ENCODE results near the gene ABCC10.
"Not testable (repeated sequence)": the region's sequence is repeated elsewhere in the genome, so short reads cannot be mapped to it uniquely, and the experiment has no call there.

Gene ABCC10

DNA sequence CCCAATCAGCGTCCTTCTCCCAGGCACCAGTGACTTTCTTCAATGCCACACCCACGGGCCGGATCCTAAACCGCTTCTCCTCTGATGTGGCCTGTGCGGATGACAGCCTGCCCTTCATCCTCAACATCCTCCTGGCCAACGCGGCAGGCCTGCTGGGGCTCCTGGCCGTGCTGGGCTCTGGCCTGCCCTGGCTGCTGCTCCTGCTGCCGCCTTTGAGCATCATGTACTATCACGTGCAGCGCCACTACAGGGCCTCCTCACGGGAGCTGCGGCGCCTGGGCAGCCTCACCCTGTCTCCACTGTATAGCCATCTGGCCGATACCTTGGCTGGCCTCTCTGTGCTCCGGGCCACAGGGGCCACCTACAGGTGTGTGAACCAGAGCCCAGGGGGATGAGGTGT, 18.2 kb downstream of the ABCC10 start:
- DNase-seq = no peak

- no peak for DNase-seq
Measured at GRCh38 chr6:43447604-43448003, 20.3 kb downstream of the ABCC10 start.

- no peak for DNase-seq
Measured at GRCh38 chr6:43448916-43449315, 21.6 kb downstream of the ABCC10 start.

GRCh38 chr6:43450699-43451131, 23.4 kb downstream of the ABCC10 start:
- no peak for DNase-seq

DNA sequence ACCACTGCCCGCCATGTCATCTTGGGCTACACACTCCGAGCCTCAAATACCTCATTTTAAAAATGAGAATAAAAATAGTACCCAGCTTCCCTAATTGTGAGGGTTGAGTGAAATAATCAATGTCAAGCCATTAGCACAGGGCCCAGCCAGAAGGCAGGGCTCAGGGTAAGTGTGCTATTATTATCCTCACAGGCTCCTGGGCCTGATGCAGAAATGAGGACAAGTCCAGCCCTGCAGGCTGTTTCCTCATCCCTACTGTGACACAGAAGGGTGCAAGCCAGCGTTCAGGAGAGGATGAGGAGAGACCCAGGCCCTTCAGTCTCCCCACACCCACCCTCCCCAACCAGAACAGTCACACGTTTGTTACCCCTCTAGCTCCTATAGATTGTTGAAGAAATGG, 24.0 kb downstream of the ABCC10 start:
- no peak for DNase-seq

- no peak for DNase-seq
Measured at GRCh38 chr6:43451939-43452338, 24.6 kb downstream of the ABCC10 start.

GRCh38 chr6:43452896-43453295, 25.6 kb downstream of the ABCC10 start:
- no peak for DNase-seq

DNA sequence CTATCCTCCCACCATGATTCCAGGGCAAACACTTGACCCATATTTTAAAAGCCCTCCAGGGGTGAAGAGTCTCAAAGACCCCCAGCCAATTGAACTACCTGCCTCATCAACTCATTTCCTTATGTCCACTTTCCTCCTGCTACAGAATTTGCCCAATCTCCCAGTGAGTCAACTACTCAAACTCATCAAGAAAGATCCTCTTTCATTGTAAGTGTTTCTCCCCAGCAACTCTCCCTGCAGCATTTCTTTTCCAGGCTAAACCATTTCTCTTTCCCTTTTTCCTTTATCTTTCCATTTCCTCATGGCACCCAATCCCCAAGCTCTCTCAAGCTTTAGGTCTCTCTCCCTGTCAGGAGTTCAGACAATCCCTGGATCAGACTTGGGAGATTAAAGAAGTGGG, 26.5 kb downstream of the ABCC10 start:
- DNase-seq = no peak

- no peak for DNase-seq
Measured at GRCh38 chr6:43454290-43454695, 27.0 kb downstream of the ABCC10 start.

DNA sequence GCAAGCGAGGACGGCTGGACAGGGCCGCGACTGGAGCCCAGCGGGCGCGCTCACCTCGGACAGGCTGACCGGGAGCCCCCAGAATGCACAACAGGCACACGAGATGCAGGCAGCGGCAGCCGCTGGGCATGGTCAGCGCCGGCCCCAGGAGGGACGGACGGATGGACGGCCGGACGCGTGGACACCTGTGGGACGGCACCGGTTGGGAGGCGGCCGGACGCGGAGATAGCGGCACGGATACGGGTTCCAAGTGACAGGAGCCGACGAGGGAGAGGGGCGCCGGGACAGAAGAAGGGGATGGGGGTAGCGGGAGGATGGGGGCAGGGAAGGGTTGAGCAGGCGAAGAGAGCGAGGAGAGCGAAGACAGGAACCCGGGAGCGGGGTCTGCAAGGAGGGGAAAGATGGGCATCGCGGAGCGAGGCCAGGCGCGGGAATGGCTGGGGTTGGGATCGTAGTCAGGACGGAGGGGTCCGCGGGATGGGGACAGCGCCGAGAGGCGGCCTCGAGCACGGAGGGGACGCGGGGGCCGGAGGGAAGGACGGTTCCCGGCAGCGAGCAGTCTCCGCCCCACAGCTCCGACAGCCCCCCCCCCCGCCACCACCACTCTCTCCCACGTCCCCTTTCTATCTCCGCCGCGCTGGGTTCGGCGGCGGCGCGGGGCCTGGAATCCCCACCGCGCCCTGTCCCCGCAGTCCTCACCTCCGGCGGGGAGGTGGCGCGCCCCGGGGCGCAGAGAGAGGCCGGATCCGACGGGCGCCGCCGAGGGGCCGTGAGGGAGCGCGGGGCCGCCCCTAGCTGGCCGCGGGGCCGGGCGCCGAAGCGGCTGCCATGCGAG, 27.6 kb downstream of the ABCC10 start:
- DNase-seq = peak; percentile 53

DNA sequence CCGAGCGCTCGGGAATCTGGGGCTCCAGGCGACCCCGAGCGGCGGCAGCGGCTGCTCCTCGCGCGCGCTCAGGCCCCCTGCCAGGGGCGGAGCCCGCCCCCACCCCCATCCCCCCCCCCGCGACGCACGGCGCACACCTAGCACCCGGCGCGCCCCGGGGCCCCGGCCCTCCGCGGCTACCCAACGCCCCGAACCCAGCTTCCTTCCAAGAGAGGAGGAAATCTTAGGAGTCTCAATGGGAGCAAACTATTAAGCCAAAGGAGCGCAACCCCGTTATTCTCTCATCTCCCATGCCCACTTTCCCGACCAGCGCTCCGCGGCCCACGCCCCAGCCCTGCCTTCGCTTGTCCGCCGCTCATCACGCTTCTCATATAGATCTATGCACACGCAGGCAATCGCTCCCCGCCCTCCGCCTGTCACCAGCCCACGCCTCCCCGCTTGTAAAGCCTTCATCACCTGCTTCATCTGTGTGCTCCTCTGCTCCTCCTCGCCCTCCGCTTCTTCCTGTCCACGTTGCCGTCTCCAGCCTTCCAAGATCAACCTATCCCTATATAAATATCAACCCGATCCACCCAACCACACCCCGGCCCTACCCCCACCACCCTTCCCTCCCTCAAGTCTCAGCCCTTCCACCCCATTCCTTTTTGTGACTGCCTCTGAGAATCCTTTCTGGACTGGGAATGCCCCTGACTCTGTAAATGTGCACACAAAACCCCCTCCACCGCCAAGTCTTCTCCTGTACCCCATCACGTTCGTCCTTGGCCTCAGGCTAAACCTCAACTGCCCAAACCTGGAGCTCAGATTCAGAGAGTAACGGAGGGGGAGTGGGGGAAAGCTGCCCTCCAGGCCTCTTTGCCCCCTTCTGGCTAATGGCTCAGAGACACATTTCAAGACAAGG, 28.4 kb downstream of the ABCC10 start, which contains the start of gene DLK2:
DLK2 (minus strand) TSS at position 18 of the 898 bp plus-strand sequence. CDS start 723 bp downstream, outside the sequence.
- DNase-seq = no peak

- DNase-seq = no peak
Measured at GRCh38 chr6:43457643-43458042, 30.3 kb downstream of the ABCC10 start.

- not testable (repeated sequence) for DNase-seq
Measured at GRCh38 chr6:43458154-43458553, 30.8 kb downstream of the ABCC10 start.

GRCh38 chr6:43459535-43459934, 32.2 kb downstream of the ABCC10 start:
- no peak for DNase-seq

GRCh38 chr6:43460032-43460431, 32.7 kb downstream of the ABCC10 start:
- DNase-seq = no peak

GRCh38 chr6:43461936-43462335, 34.6 kb downstream of the ABCC10 start:
- no peak for DNase-seq

- no peak for DNase-seq
Measured at GRCh38 chr6:43464337-43464736, 37.0 kb downstream of the ABCC10 start.

DNA sequence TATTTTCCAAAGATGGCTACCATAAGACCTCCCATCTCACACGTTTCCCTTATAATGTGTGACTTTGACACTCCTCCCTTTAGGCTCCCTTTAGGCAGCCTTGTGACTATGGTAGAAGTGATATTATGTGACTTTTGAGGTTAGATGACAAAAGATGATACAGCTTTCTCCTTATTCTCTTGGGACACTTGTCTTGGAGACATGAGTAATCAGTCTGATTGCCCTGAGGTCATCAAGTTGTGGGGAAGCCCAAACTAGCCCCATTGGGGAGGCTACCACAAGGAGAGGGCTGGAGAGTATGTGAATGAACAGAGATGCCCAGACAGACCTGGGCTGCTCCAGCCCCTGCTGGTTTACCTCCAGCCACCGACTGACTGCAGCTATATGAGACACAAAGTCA, 38.6 kb downstream of the ABCC10 start:
- DNase-seq = no peak

- not testable (repeated sequence) for DNase-seq
Measured at GRCh38 chr6:43467265-43467664, 39.9 kb downstream of the ABCC10 start.

- DNase-seq = no peak
Measured at GRCh38 chr6:43467752-43468151, 40.4 kb downstream of the ABCC10 start.

DNA sequence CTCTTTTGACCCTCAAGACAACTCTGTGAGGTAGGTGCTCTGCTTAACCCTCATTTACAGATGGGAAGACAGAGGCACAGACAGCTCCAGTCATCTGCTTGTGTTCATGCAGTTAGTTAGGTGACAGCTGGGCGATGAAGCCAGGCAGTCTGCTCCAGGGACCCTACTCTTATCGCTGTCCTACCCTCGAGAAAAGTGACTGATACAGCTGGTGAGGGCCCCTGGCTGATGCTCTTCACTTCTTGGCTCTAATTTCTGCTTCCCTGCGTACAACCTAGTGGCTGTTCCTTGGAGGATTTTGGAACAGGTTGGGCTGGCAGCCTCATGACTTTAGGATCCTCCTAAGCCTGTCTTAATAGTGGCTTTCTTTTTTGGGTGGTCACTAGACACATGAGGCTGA, 40.9 kb downstream of the ABCC10 start:
- DNase-seq = no peak

DNA sequence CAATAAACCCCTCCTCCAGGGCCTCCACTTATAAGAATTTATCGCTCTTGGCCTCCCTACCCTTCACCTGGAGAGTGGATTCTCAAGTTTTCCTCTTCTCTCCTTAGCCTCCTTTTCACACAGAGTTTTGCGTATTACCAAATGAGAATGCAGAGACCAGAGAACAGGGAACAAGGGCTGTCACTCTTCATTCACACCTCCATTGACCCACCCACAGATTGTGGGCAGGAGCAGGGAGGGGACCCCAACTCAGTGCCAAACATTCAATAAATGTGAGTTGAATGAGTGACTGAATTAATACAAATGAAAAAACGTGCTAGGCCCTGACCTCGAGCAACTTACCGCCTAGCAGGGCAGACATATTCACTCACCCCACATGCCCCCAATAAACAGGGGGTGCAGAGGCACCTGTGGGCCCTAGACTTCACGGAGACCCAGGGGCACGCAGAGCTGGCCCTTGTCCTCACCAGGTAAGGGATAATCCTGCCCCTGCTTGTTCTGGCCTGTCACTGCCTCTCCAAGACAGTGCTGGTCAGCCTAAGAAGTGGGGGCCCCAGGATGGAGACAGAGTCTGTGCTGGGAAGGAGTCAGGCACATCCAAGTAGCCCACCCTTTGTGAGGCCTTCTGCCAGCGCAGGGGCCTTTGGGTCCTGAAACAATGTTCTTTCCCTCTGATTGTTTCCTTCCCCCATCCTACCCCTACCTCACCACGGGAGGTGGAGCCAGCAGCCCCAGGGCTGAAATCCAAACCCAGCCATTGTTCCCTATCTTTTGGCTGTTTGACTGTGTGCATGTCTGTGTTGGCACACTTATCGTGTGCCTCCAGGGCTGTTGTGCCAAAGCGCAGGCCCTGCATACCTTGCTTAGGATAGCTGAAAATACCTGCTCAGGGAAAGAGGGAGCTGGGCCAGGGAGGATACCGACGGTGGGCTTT, 41.7 kb downstream of the ABCC10 start:
- DNase-seq = no peak

DNA sequence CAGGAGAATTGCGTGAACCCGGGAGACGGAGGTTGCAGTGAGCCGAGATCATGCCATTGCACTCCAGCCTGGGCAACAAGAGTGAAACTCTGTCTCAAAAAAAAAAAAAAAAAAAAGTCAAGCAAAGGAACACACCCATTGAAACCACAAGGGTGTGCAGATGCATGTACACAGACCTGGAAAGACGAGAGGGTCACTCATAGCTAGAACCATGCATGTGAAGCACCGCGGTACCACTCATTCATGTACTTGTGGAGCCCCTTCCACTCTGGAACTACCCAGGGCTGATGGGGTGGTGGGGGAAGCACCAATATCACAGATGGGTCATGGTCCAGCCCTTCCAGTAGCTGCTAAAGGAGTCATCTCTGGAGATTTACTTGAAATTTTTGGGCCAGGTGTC, 42.6 kb downstream of the ABCC10 start:
- no peak for DNase-seq

Measured in SHP77 treated with DMSO at 0.1 percent for 48 hours (cell line).